ENCODE measurements around the gene FIGLA.
"Not testable (repeated sequence)": the region's sequence is repeated elsewhere in the genome, so short reads cannot be mapped to it uniquely, and the experiment has no call there.

Gene FIGLA

DNA sequence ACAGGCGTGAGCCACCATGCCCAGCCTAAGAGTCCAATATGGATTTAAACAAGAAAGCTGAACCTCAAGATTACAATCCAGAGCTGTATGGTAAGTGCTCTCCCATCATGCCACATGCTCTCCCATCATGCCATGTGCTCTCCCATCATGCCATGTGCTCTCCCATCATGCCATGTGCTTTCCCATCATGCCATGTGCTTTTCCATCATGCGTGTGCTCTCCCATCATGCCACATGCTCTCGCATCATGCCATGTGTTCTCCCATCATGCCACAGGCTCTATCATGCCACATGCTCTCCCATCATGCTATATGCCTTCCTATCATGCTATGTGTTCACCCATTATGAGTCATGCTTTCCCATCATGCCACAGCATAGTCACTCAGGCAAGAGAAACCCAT, 43.2 kb downstream of the FIGLA start:
- DNase-seq (ENCODE audit: low read depth) = no peak
- H3K4me3 ChIP-seq (ENCODE audit: low read length) = no peak overlapping the region
- TF ChIP-seq, protein P1, sequence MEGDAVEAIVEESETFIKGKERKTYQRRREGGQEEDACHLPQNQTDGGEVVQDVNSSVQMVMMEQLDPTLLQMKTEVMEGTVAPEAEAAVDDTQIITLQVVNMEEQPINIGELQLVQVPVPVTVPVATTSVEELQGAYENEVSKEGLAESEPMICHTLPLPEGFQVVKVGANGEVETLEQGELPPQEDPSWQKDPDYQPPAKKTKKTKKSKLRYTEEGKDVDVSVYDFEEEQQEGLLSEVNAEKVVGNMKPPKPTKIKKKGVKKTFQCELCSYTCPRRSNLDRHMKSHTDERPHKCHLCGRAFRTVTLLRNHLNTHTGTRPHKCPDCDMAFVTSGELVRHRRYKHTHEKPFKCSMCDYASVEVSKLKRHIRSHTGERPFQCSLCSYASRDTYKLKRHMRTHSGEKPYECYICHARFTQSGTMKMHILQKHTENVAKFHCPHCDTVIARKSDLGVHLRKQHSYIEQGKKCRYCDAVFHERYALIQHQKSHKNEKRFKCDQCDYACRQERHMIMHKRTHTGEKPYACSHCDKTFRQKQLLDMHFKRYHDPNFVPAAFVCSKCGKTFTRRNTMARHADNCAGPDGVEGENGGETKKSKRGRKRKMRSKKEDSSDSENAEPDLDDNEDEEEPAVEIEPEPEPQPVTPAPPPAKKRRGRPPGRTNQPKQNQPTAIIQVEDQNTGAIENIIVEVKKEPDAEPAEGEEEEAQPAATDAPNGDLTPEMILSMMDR (conservative IDR thresholded peaks at IDR 0.05; ENCODE audit: low read depth, low read length) = no peak

DNA sequence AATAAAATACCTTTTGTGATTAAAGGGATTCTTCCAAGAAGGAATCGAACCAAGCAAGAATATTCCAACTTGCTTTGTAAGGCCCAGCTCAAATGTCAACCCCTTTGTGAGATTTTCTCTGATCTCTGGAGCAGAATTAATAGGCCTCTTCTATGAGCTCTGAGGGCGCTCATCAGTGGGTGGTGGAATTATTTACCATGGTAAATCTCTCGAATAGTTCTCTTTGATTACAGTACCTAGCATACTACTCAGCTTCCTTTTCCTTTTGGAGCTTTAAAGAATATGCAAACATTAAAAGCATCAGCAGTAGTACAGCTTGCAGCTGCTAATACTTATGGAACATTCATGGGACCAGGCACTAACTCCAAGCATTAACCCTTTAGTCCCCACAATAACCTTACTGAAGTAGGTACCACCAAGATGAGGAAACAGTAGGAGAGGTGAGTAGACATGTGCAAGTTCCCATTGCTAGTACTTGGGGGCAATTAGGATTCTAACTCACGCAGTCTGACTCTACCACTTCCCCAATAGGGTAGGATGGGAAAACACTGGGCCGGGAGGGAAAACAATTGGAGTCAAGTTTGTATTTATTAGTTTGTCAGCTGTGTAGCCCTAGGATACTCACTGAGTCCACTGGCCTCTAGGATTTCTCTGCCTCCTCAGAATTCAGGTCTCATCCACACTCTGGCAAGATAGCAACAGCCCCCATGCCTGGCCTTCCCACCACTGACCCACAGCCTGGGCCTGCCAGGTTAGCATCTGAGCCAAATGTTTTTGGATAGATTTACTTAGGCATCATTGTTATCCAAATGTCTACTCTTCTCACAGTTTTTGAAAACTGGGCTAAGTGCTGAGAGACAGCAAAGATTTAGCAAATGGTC, 44.1 kb downstream of the FIGLA start:
- TF ChIP-seq, protein P1 (conservative IDR thresholded peaks at IDR 0.05; ENCODE audit: low read depth, low read length) = no peak
- DNase-seq (ENCODE audit: low read depth) = no peak
- H3K4me3 ChIP-seq (ENCODE audit: low read length) = no peak overlapping the region

DNA sequence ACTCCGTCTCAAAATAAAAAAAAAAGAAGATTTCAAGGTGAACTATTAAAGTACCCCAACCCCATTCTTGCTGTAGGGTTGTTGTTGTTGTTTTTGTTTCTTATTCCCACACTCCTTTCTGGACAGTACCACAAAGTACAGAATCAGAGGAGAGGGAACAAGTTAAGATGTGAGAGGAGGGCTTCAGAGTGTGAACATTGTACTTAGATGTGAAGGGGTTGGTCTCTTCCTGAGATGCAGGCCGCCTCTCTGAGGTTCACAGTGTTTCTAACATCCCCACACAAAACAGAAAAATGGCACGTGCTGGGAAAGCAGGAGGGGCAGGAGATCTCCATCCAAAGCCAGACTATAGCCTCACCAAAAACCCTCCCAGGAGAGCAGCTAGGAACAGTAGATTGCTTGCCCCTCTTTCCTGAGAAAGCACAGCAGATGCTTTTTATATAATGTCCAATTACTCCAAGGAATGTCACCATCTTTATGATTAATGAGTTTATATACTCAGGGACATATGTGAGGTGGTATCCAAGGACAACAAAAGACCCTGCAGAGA, 45.1 kb downstream of the FIGLA start:
- TF ChIP-seq, protein P1 (conservative IDR thresholded peaks at IDR 0.05; ENCODE audit: low read depth, low read length) = no peak
- no peak for DNase-seq (ENCODE audit: low read depth)

DNA sequence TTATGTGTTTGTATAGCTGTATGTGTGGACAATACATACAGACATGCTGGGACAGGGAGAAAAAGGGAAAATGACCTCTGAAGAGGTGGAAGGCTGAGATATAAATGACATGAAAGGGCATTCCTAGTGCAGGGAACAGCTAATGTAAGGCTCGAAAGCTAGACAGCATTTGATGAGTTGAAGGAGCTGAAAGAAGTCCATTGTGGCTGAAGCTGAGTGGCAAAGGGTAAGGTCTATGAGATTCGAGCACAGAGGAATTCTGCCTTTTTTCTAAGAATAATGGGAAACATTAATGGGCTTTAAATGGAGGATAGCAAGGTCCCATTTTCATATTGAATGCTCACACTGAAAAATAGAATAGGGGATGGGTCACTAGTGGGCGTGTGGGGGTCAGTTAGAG, 46.0 kb downstream of the FIGLA start:
- H3K4me3 ChIP-seq (ENCODE audit: low read length) = no peak overlapping the region
- TF ChIP-seq, protein P1 (conservative IDR thresholded peaks at IDR 0.05; ENCODE audit: low read depth, low read length) = no peak
- DNase-seq (ENCODE audit: low read depth) = no peak

More for the DNA sequence above, 45.1 kb downstream of the FIGLA start:
- no peak overlapping the region for H3K4me3 ChIP-seq (ENCODE audit: low read length)

DNA sequence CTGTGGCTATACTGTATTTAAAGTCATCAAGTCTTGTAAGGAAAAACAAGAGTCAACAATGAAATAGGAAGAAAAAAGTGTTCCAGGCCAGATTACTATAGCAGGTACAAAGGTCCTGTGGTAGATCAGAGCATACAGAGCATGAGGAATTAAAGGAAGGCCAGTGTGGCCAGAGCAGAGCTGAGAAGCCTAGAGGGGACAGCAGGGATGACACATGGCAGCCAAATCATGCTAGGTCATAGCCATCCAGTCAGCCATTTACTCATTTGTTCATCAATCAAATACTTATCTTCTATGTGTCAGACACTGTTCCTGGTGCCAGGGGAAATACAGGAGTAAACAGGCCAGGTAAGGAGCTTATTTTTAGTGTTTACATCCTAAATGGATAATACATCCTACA, 46.8 kb downstream of the FIGLA start:
- DNase-seq (ENCODE audit: low read depth) = no peak
- no peak overlapping the region for H3K4me3 ChIP-seq (ENCODE audit: low read length)
- TF ChIP-seq, protein P1 (conservative IDR thresholded peaks at IDR 0.05; ENCODE audit: low read depth, low read length) = no peak

DNA sequence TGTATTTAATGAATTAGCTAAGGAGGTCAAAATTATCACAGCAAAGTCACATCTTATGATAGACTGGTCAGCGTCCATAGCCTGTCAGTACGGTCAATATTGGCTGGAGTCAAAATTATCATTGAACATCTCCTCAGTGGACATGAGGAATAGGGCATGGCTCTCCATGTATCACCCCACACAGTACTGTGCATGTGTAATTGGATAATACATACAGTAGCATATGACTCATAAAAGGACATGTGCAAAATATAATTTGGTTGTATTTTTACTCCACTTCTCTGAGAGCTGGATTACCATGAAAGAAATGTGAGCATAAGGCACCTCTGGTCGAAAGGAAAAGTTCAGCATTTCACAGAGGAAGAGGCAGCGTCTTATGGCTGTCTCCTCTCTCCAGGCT, 47.4 kb downstream of the FIGLA start:
- DNase-seq (ENCODE audit: low read depth) = no peak
- no peak overlapping the region for H3K4me3 ChIP-seq (ENCODE audit: low read length)
- TF ChIP-seq, protein P1 (conservative IDR thresholded peaks at IDR 0.05; ENCODE audit: low read depth, low read length) = no peak

DNA sequence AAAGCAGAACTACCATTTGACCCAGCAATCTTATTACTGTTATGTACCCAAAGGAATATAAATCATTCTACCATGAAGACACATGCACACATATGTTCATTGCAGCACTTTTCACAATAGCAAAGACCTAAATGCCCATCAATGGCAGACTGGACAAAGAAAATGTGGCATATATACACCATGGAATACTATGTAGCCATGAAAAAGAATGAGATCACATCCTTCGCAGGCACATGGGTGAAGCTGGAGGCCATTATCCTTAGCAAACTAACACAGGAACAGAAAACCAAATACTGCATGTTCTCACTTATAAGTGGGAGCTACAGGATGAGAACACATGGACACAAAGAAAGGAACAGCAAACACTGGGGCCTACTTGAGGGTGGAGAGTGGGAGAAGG, 51.0 kb downstream of the FIGLA start:
- not testable (repeated sequence) for H3K4me3 ChIP-seq (ENCODE audit: low read length)

More for the DNA sequence above, 51.0 kb downstream of the FIGLA start:
- not testable (repeated sequence) for DNase-seq (ENCODE audit: low read depth)

Data from retinal pigment epithelial cell (primary cell).